GM10266 (cell line): ENCODE results near the gene TRDN.
"Not testable (repeated sequence)": the region's sequence is repeated elsewhere in the genome, so short reads cannot be mapped to it uniquely, and the experiment has no call there.

Experiments
- DNase-seq: peaks from one replicate; pipeline ENCODE4 v3.0.0; 2012; ENCODE audit errors: extremely low spot score
- CTCF ChIP-seq: IDR thresholded peaks from 2 replicates; pipeline ENCODE4 v1.5.1; 2012; ENCODE audit warnings: mild to moderate bottlenecking, low read depth; ENCODE audit not compliant: control insufficient read depth, insufficient read depth; ENCODE audit errors: missing control alignments

The TRDN gene

GRCh38 chr6:123462152-123462551, 174.6 kb downstream of the TRDN start:
- DNase-seq, result no peak

GRCh38 chr6:123458218-123458617, 178.5 kb downstream of the TRDN start:
- no peak for DNase-seq
- no peak for TF ChIP-seq CTCF

More at GRCh38 chr6:123462152-123462551, 174.6 kb downstream of the TRDN start:
- TF ChIP-seq CTCF, result no peak

- TF ChIP-seq CTCF, result no peak
Observed at GRCh38 chr6:123456836-123457235, 179.9 kb downstream of the TRDN start.

GRCh38 chr6:123454448-123454847, 182.3 kb downstream of the TRDN start:
- no peak for DNase-seq

More at GRCh38 chr6:123456836-123457235, 179.9 kb downstream of the TRDN start:
- DNase-seq, result no peak

GRCh38 chr6:123453071-123453470, 183.7 kb downstream of the TRDN start:
- DNase-seq, result not testable (repeated sequence)

More at GRCh38 chr6:123454448-123454847, 182.3 kb downstream of the TRDN start:
- no peak for TF ChIP-seq CTCF

- DNase-seq, result no peak
- no peak for TF ChIP-seq CTCF
Observed at GRCh38 chr6:123448306-123448884, 188.4 kb downstream of the TRDN start.

- TF ChIP-seq CTCF, result no peak
- no peak for DNase-seq
Observed at GRCh38 chr6:123447315-123447937, 189.3 kb downstream of the TRDN start.
